HEK293 (cell line): Measurements from ENCODE around the gene HOXD11.

Source experiments
- AEBP2 ChIP-seq: fragments of 450-650 bp; formaldehyde crosslinking; IDR thresholded peaks from 2 replicates; pipeline ENCODE4 v1.5.1; 2016; ENCODE audit warnings: missing biosample characterization, missing genetic modification characterization, borderline replicate concordance
- BCL6B ChIP-seq: fragments of 450-650 bp; formaldehyde crosslinking; IDR thresholded peaks from 2 replicates; pipeline ENCODE4 v1.5.1; 2017; ENCODE audit warnings: missing biosample characterization, missing genetic modification characterization
- GLIS2 ChIP-seq: fragments of 450-650 bp; formaldehyde crosslinking; IDR thresholded peaks from 2 replicates; pipeline ENCODE4 v1.5.1; 2016; ENCODE audit warnings: missing biosample characterization, missing genetic modification characterization
- HOXD13 ChIP-seq: sonication (generic); formaldehyde crosslinking; IDR thresholded peaks from 2 replicates; pipeline ENCODE4 v1.8.0; 2022; ENCODE audit warnings: missing genetic modification reagents, borderline replicate concordance
- KLF1 ChIP-seq: fragments of 450-650 bp; formaldehyde crosslinking; IDR thresholded peaks from 2 replicates; pipeline ENCODE4 v1.5.1; 2016; ENCODE audit warnings: missing biosample characterization, missing genetic modification characterization
- KLF16 ChIP-seq: fragments of 450-650 bp; formaldehyde crosslinking; IDR thresholded peaks from 2 replicates; pipeline ENCODE4 v1.5.1; 2017; ENCODE audit warnings: missing biosample characterization, missing genetic modification characterization
- MYNN ChIP-seq: fragments of 450-650 bp; formaldehyde crosslinking; IDR thresholded peaks from 2 replicates; pipeline ENCODE4 v1.5.1; 2016; ENCODE audit warnings: missing biosample characterization, missing genetic modification characterization, borderline replicate concordance
- SALL2 ChIP-seq: fragments of 450-650 bp; formaldehyde crosslinking; IDR thresholded peaks from 2 replicates; pipeline ENCODE4 v1.5.0; 2017; ENCODE audit warnings: missing biosample characterization, mild to moderate bottlenecking, missing genetic modification characterization, borderline replicate concordance
- SCRT2 ChIP-seq: fragments of 450-650 bp; formaldehyde crosslinking; IDR thresholded peaks from 2 replicates; pipeline ENCODE4 v1.5.1; 2016; ENCODE audit warnings: missing biosample characterization, missing genetic modification characterization
- SETDB1 ChIP-seq: IDR thresholded peaks from one replicate; pipeline ENCODE4 v1.6.1; 2017; ENCODE audit warnings: mild to moderate bottlenecking, low read length, moderate library complexity, mixed read lengths; ENCODE audit not compliant: insufficient read length
- ZBTB20 ChIP-seq: fragments of 450-650 bp; formaldehyde crosslinking; IDR thresholded peaks from 2 replicates; pipeline ENCODE4 v1.5.1; 2016; ENCODE audit warnings: missing biosample characterization, missing genetic modification characterization
- ZEB2 ChIP-seq: fragments of 450-650 bp; formaldehyde crosslinking; IDR thresholded peaks from 2 replicates; pipeline ENCODE4 v1.5.1; 2016; ENCODE audit warnings: missing biosample characterization, missing genetic modification characterization
- ZFP37 ChIP-seq: fragments of 450-650 bp; formaldehyde crosslinking; IDR thresholded peaks from 2 replicates; pipeline ENCODE4 v1.5.1; 2016; ENCODE audit warnings: missing biosample characterization, missing genetic modification characterization
- ZNF10 ChIP-seq: fragments of 450-650 bp; formaldehyde crosslinking; IDR thresholded peaks from 2 replicates; pipeline ENCODE4 v1.5.1; 2017; ENCODE audit warnings: missing biosample characterization, missing genetic modification characterization
- ZNF146 ChIP-seq: fragments of 450-650 bp; formaldehyde crosslinking; IDR thresholded peaks from 2 replicates; pipeline ENCODE4 v1.5.1; 2016; ENCODE audit warnings: missing biosample characterization, missing genetic modification characterization
- ZNF148 ChIP-seq: fragments of 450-650 bp; formaldehyde crosslinking; IDR thresholded peaks from 2 replicates; pipeline ENCODE4 v1.5.0; 2017; ENCODE audit warnings: missing biosample characterization, missing genetic modification characterization, borderline replicate concordance
- ZNF169 ChIP-seq: fragments of 450-650 bp; formaldehyde crosslinking; IDR thresholded peaks from 2 replicates; pipeline ENCODE4 v1.5.1; 2016; ENCODE audit warnings: missing biosample characterization, missing genetic modification characterization
- ZNF174 ChIP-seq: fragments of 450-650 bp; formaldehyde crosslinking; IDR thresholded peaks from 2 replicates; pipeline ENCODE4 v1.5.0; 2017; ENCODE audit warnings: missing biosample characterization, mild to moderate bottlenecking, missing genetic modification characterization
- ZNF311 ChIP-seq: fragments of 450-650 bp; formaldehyde crosslinking; IDR thresholded peaks from 2 replicates; pipeline ENCODE4 v1.5.1; 2017; ENCODE audit warnings: missing biosample characterization, missing genetic modification characterization, borderline replicate concordance
- ZNF324 ChIP-seq: fragments of 450-650 bp; formaldehyde crosslinking; IDR thresholded peaks from 2 replicates; pipeline ENCODE4 v1.5.1; 2016; ENCODE audit warnings: missing biosample characterization, missing genetic modification characterization
- ZNF350 ChIP-seq: fragments of 450-650 bp; formaldehyde crosslinking; IDR thresholded peaks from 2 replicates; pipeline ENCODE4 v1.5.0; 2017; ENCODE audit warnings: missing biosample characterization, mild to moderate bottlenecking, missing genetic modification characterization
- ZNF398 ChIP-seq: fragments of 450-650 bp; formaldehyde crosslinking; IDR thresholded peaks from 2 replicates; pipeline ENCODE4 v1.5.1; 2017; ENCODE audit warnings: missing biosample characterization, missing genetic modification characterization
- ZNF449 ChIP-seq: fragments of 450-650 bp; formaldehyde crosslinking; IDR thresholded peaks from 2 replicates; pipeline ENCODE4 v1.5.1; 2017; ENCODE audit warnings: missing biosample characterization, mild to moderate bottlenecking, missing genetic modification characterization, moderate library complexity
- ZNF501 ChIP-seq: fragments of 450-650 bp; formaldehyde crosslinking; IDR thresholded peaks from 2 replicates; pipeline ENCODE4 v1.5.1; 2016; ENCODE audit warnings: missing biosample characterization, missing genetic modification characterization
- ZNF513 ChIP-seq: fragments of 450-650 bp; IDR thresholded peaks from 2 replicates; pipeline ENCODE4 v1.5.1; 2018; ENCODE audit warnings: missing biosample characterization, missing genetic modification characterization
- ZNF624 ChIP-seq: fragments of 450-650 bp; formaldehyde crosslinking; IDR thresholded peaks from 2 replicates; pipeline ENCODE4 v1.5.1; 2017; ENCODE audit warnings: missing biosample characterization, missing genetic modification characterization
- ZNF626 ChIP-seq: fragments of 450-650 bp; sonication (Bioruptor Pico); formaldehyde crosslinking; IDR thresholded peaks from 2 replicates; pipeline ENCODE4 v1.5.1; 2018; ENCODE audit warnings: missing biosample characterization, missing genetic modification characterization, inconsistent platforms
- ZNF791 ChIP-seq: fragments of 450-650 bp; formaldehyde crosslinking; IDR thresholded peaks from 2 replicates; pipeline ENCODE4 v1.5.1; 2016; ENCODE audit warnings: missing biosample characterization, missing genetic modification characterization
- ZSCAN23 ChIP-seq: fragments of 450-650 bp; formaldehyde crosslinking; IDR thresholded peaks from 2 replicates; pipeline ENCODE4 v1.5.1; 2016; ENCODE audit warnings: missing biosample characterization, missing genetic modification characterization
- ZSCAN30 ChIP-seq: fragments of 450-650 bp; IDR thresholded peaks from 2 replicates; pipeline ENCODE4 v1.5.1; 2018; ENCODE audit warnings: missing biosample characterization, mild to moderate bottlenecking, missing genetic modification characterization, moderate library complexity

Gene HOXD11

GRCh38 chr2:176130147-176130956, 23.3 kb downstream of the HOXD11 start (continued):
- no peak for TF ChIP-seq SALL2 (tag by site-specific recombination)
- no peak for TF ChIP-seq ZNF626
- TF ChIP-seq ZSCAN23, result no peak
- no peak for TF ChIP-seq SETDB1
- peak; percentile 55; the same call in 1 of the 2 replicates for TF ChIP-seq ZBTB20 (tag by site-specific recombination)
- TF ChIP-seq GLIS2 (tag by site-specific recombination), result peak; percentile 83
- no peak for TF ChIP-seq BCL6B
- TF ChIP-seq ZNF324 (tag by site-specific recombination), result peak; percentile 18; the same call in 1 of the 2 replicates
- TF ChIP-seq SCRT2 (tag by site-specific recombination), result no peak
- TF ChIP-seq ZFP37 (tag by site-specific recombination), result no peak
- TF ChIP-seq KLF16 (tag by site-specific recombination), result 0 out of 2 replicates have a peak, but pooled peaks have one; percentile 53
- no peak for TF ChIP-seq ZNF146
- TF ChIP-seq ZNF449 (tag by site-specific recombination), result no peak
- 0 out of 2 replicates have a peak, but pooled peaks have one; percentile 32 for TF ChIP-seq ZNF10 (tag by site-specific recombination)
- no peak for TF ChIP-seq ZNF791 (tag by site-specific recombination)
- no peak for TF ChIP-seq ZNF169 (tag by site-specific recombination)
- TF ChIP-seq HOXD13 (CRISPR knock-in tag), result 0 out of 2 replicates have a peak, but pooled peaks have one; percentile 45
- peak; percentile 96 for TF ChIP-seq ZNF398
- no peak for TF ChIP-seq ZNF350 (tag by site-specific recombination)
- no peak for TF ChIP-seq MYNN (tag by site-specific recombination)
- TF ChIP-seq ZNF513 (tag by site-specific recombination), result peak; percentile 17; the same call in 1 of the 2 replicates
- TF ChIP-seq ZNF501, result 0 out of 2 replicates have a peak, but pooled peaks have one; percentile 51
- TF ChIP-seq ZNF624 (tag by site-specific recombination), result no peak
- TF ChIP-seq KLF1, result no peak
- peak; percentile 64; the same call in 1 of the 2 replicates for TF ChIP-seq ZSCAN30 (tag by site-specific recombination)
- TF ChIP-seq ZNF174 (tag by site-specific recombination), result no peak
- no peak for TF ChIP-seq ZNF311 (tag by site-specific recombination)
- TF ChIP-seq ZEB2 (tag by site-specific recombination), result peak; percentile 83
- TF ChIP-seq ZNF148 (tag by site-specific recombination), result no peak
- no peak for TF ChIP-seq AEBP2 (tag by site-specific recombination)
